Measurements from ENCODE around the gene TBRG4. TPM values are rescaled to one million over a fixed set of nuclear protein-coding genes. Genes with fewer than 3 reads are reported as not detected.
A peak's percentile ranks its signal among the peaks of the same experiment; 100 is the strongest.

The TBRG4 gene
- total and polyA plus RNA-seq, 5 donors from 2014 or later, result 42.6 to 54.3 (median 46.6) TPM

GRCh38 chr7:45140827-45141226 is 29.3 kb upstream of the TBRG4 start:
- no peaks in the 10 kb centered on the region for H3K36me3 Mint-ChIP-seq
- H3K27me3 Mint-ChIP-seq, result peaks cover 12% of the 10 kb centered on the region

GRCh38 chr7:45138433-45139267 is 27.2 kb upstream of the TBRG4 start:
- Histone ChIP-seq H3K4me3 (ENCODE audit: low read depth, low read length) (no peak overlapping the region), H3K4me1 (ENCODE audit: control insufficient read depth, insufficient read depth, low read length, poor library complexity, severe bottlenecking) (peaks cover 5% of the 10 kb centered on the region), H3K27me3 (ENCODE audit: control insufficient read depth, insufficient read depth, low read length) (no peaks in the 10 kb centered on the region), H3K9me3 (ENCODE audit: control insufficient read depth in 2 of 2, low read length in 2 of 2) (no peaks in the 10 kb centered on the region), H3K27ac (ENCODE audit: insufficient read depth, low read length, poor library complexity, severe bottlenecking) (no peak overlapping the region), H3K36me3 (ENCODE audit: control insufficient read depth, insufficient read depth, low read length) (no peaks in the 10 kb centered on the region)
- Mint-ChIP-seq H3K4me1 (peaks cover 0 to 5% (median 2%) of the 10 kb centered on the region in 4 donors), H3K9me3 (peaks cover 0 to 2% (median 0%) of the 10 kb centered on the region in 7 donors), H3K27ac (no peak overlapping the region), H3K36me3 (no peaks in the 10 kb centered on the region), H3K27me3 (peaks cover 4% of the 10 kb centered on the region), H3K4me3 (no peak overlapping the region)
- no peak for DNase-seq
- ATAC-seq (ENCODE audit: low read depth in 2 of 2), result no peak

More at GRCh38 chr7:45140827-45141226, 29.3 kb upstream of the TBRG4 start:
- Mint-ChIP-seq H3K4me3 (no peak overlapping the region), H3K4me1 (peaks cover 0 to 5% (median 2%) of the 10 kb centered on the region in 4 donors), H3K9me3 (peaks cover 0 to 2% (median 0%) of the 10 kb centered on the region in 7 donors), H3K27ac (no peak overlapping the region)
- H3K27ac ChIP-seq (ENCODE audit: insufficient read depth, low read length, poor library complexity, severe bottlenecking), result no peak overlapping the region
- H3K36me3 ChIP-seq (ENCODE audit: control insufficient read depth, insufficient read depth, low read length), result no peaks in the 10 kb centered on the region
- ATAC-seq (ENCODE audit: low read depth in 2 of 2) (no peak), DNase-seq (peak in 1 of 3 donors; percentile 12)
- H3K4me3 ChIP-seq (ENCODE audit: low read depth, low read length), result no peak overlapping the region
- H3K27me3 ChIP-seq (ENCODE audit: control insufficient read depth, insufficient read depth, low read length), result no peaks in the 10 kb centered on the region
- H3K4me1 ChIP-seq (ENCODE audit: control insufficient read depth, insufficient read depth, low read length, poor library complexity, severe bottlenecking), result peaks cover 3% of the 10 kb centered on the region
- no peaks in the 10 kb centered on the region for H3K9me3 ChIP-seq (ENCODE audit: control insufficient read depth in 2 of 2, low read length in 2 of 2)

- DNase-seq, result peak; percentile 50 to 86 (median 77)
- no peak overlapping the region for H3K4me3 Mint-ChIP-seq
- ATAC-seq (ENCODE audit: low read depth in 2 of 2), result peak; percentile 78 to 87
- H3K9me3 Mint-ChIP-seq, result peaks cover 0 to 2% (median 0%) of the 10 kb centered on the region in 7 donors
- Histone ChIP-seq H3K27ac (ENCODE audit: insufficient read depth, low read length, poor library complexity, severe bottlenecking) (no peak overlapping the region), H3K4me1 (ENCODE audit: control insufficient read depth, insufficient read depth, low read length, poor library complexity, severe bottlenecking) (peaks cover 5% of the 10 kb centered on the region), H3K36me3 (ENCODE audit: control insufficient read depth, insufficient read depth, low read length) (no peaks in the 10 kb centered on the region), H3K27me3 (ENCODE audit: control insufficient read depth, insufficient read depth, low read length) (no peaks in the 10 kb centered on the region), H3K9me3 (ENCODE audit: control insufficient read depth in 2 of 2, low read length in 2 of 2) (no peaks in the 10 kb centered on the region), H3K4me3 (ENCODE audit: low read depth, low read length) (no peak overlapping the region)
- peak overlapping the region in 1 of 3 donors; percentile 47 for H3K27ac Mint-ChIP-seq
- H3K36me3 Mint-ChIP-seq, result no peaks in the 10 kb centered on the region
- H3K27me3 Mint-ChIP-seq, result peaks cover 7% of the 10 kb centered on the region
- H3K4me1 Mint-ChIP-seq, result peaks cover 0 to 5% (median 2%) of the 10 kb centered on the region in 4 donors
Observed at GRCh38 chr7:45136106-45137060, 24.9 kb upstream of the TBRG4 start.

- no peak overlapping the region for H3K4me3 Mint-ChIP-seq
- Histone ChIP-seq H3K27ac (ENCODE audit: insufficient read depth, low read length, poor library complexity, severe bottlenecking) (no peak overlapping the region), H3K36me3 (ENCODE audit: control insufficient read depth, insufficient read depth, low read length) (no peaks in the 10 kb centered on the region), H3K4me1 (ENCODE audit: control insufficient read depth, insufficient read depth, low read length, poor library complexity, severe bottlenecking) (peaks cover 5% of the 10 kb centered on the region), H3K9me3 (ENCODE audit: control insufficient read depth in 2 of 2, low read length in 2 of 2) (no peaks in the 10 kb centered on the region), H3K4me3 (ENCODE audit: low read depth, low read length) (no peak overlapping the region), H3K27me3 (ENCODE audit: control insufficient read depth, insufficient read depth, low read length) (no peaks in the 10 kb centered on the region)
- H3K27me3 Mint-ChIP-seq, result peaks cover 5% of the 10 kb centered on the region
- ATAC-seq (ENCODE audit: low read depth in 2 of 2), result no peak
- no peaks in the 10 kb centered on the region for H3K9me3 Mint-ChIP-seq
- H3K4me1 Mint-ChIP-seq, result peaks cover 0 to 5% (median 2%) of the 10 kb centered on the region in 4 donors
- H3K27ac Mint-ChIP-seq, result peak overlapping the region in 1 of 3 donors; percentile 36
- no peaks in the 10 kb centered on the region for H3K36me3 Mint-ChIP-seq
- DNase-seq, result no peak
Observed at GRCh38 chr7:45133877-45134276, 22.4 kb upstream of the TBRG4 start.

- no peak overlapping the region for H3K4me3 ChIP-seq (ENCODE audit: low read depth, low read length)
- H3K4me1 ChIP-seq (ENCODE audit: control insufficient read depth, insufficient read depth, low read length, poor library complexity, severe bottlenecking), result peaks cover 5% of the 10 kb centered on the region
- ATAC-seq (ENCODE audit: low read depth in 2 of 2), result no peak
- no peak overlapping the region for H3K4me3 Mint-ChIP-seq
- DNase-seq, result no peak
- no peak overlapping the region for H3K27ac Mint-ChIP-seq
- H3K36me3 ChIP-seq (ENCODE audit: control insufficient read depth, insufficient read depth, low read length), result no peaks in the 10 kb centered on the region
- no peaks in the 10 kb centered on the region for H3K9me3 Mint-ChIP-seq
- peaks cover 0 to 5% (median 2%) of the 10 kb centered on the region in 4 donors for H3K4me1 Mint-ChIP-seq
- H3K9me3 ChIP-seq (ENCODE audit: control insufficient read depth in 2 of 2, low read length in 2 of 2), result no peaks in the 10 kb centered on the region
- H3K27me3 Mint-ChIP-seq, result peaks cover 5% of the 10 kb centered on the region
- no peaks in the 10 kb centered on the region for H3K36me3 Mint-ChIP-seq
- H3K27me3 ChIP-seq (ENCODE audit: control insufficient read depth, insufficient read depth, low read length), result no peaks in the 10 kb centered on the region
- H3K27ac ChIP-seq (ENCODE audit: insufficient read depth, low read length, poor library complexity, severe bottlenecking), result no peak overlapping the region
Observed at GRCh38 chr7:45133352-45133751, 21.9 kb upstream of the TBRG4 start.

GRCh38 chr7:45132708-45133320 is 21.3 kb upstream of the TBRG4 start:
- Histone ChIP-seq H3K27ac (ENCODE audit: insufficient read depth, low read length, poor library complexity, severe bottlenecking) (no peak overlapping the region), H3K9me3 (ENCODE audit: control insufficient read depth in 2 of 2, low read length in 2 of 2) (no peaks in the 10 kb centered on the region), H3K27me3 (ENCODE audit: control insufficient read depth, insufficient read depth, low read length) (no peaks in the 10 kb centered on the region), H3K4me3 (ENCODE audit: low read depth, low read length) (no peak overlapping the region), H3K4me1 (ENCODE audit: control insufficient read depth, insufficient read depth, low read length, poor library complexity, severe bottlenecking) (peaks cover 5% of the 10 kb centered on the region), H3K36me3 (ENCODE audit: control insufficient read depth, insufficient read depth, low read length) (no peaks in the 10 kb centered on the region)
- Mint-ChIP-seq H3K4me1 (peaks cover 0 to 5% (median 5%) of the 10 kb centered on the region in 4 donors), H3K9me3 (no peaks in the 10 kb centered on the region), H3K36me3 (no peaks in the 10 kb centered on the region), H3K27me3 (peaks cover 5% of the 10 kb centered on the region), H3K4me3 (no peak overlapping the region), H3K27ac (peak overlapping the region in 1 of 3 donors; percentile 79)
- DNase-seq (no peak), ATAC-seq (ENCODE audit: low read depth in 2 of 2) (no peak)

GRCh38 chr7:45131891-45132290 is 20.4 kb upstream of the TBRG4 start:
- H3K27me3 ChIP-seq (ENCODE audit: control insufficient read depth, insufficient read depth, low read length), result no peaks in the 10 kb centered on the region
- H3K9me3 Mint-ChIP-seq, result no peaks in the 10 kb centered on the region
- no peaks in the 10 kb centered on the region for H3K9me3 ChIP-seq (ENCODE audit: control insufficient read depth in 2 of 2, low read length in 2 of 2)
- no peaks in the 10 kb centered on the region for H3K36me3 ChIP-seq (ENCODE audit: control insufficient read depth, insufficient read depth, low read length)
- peaks cover 5% of the 10 kb centered on the region for H3K4me1 ChIP-seq (ENCODE audit: control insufficient read depth, insufficient read depth, low read length, poor library complexity, severe bottlenecking)
- no peaks in the 10 kb centered on the region for H3K36me3 Mint-ChIP-seq
- peaks cover 5% of the 10 kb centered on the region for H3K27me3 Mint-ChIP-seq
- no peak overlapping the region for H3K27ac ChIP-seq (ENCODE audit: insufficient read depth, low read length, poor library complexity, severe bottlenecking)
- DNase-seq (no peak), ATAC-seq (ENCODE audit: low read depth in 2 of 2) (no peak)
- H3K4me1 Mint-ChIP-seq, result peaks cover 0 to 5% (median 5%) of the 10 kb centered on the region in 4 donors
- no peak overlapping the region for H3K4me3 Mint-ChIP-seq
- peak overlapping the region in 1 of 3 donors; percentile 46 for H3K27ac Mint-ChIP-seq
- H3K4me3 ChIP-seq (ENCODE audit: low read depth, low read length), result no peak overlapping the region

All from CD4-positive, CD25-positive, alpha-beta regulatory T cell (primary cell).